ENCODE measurements around the gene OR6M1. TPM values are rescaled to one million over a fixed set of nuclear protein-coding genes. Genes with fewer than 3 reads are reported as not detected.

Gene OR6M1
- total RNA-seq, result not detected in 2 replicates

GRCh38 chr11:123806249-123806648, at the start of gene OR6M1:
TSS of gene OR6M1 (minus strand) at chr11:123806349. CDS start at chr11:123806349, 0 bp downstream.

Other genes with a start within 250 kb of the OR6M1 start
- 0.16 and 2.3 TPM in 2 replicates for gene SCN3B, start 151.7 kb downstream of the OR6M1 start, total RNA-seq
- gene ZNF202, start 64.7 kb downstream of the OR6M1 start, total RNA-seq, result 5.0 and 10.7 TPM in 2 replicates
- gene OR6X1, start 51.8 kb downstream of the OR6M1 start, total RNA-seq, result not detected in 2 replicates
- not detected in 2 replicates for gene TMEM225, start 79.3 kb upstream of the OR6M1 start, total RNA-seq
- gene OR8D4, start 95.8 kb upstream of the OR6M1 start, total RNA-seq, result not detected in 2 replicates
- gene OR4D5, start 133.3 kb upstream of the OR6M1 start, total RNA-seq, result not detected in 2 replicates
- not detected in 2 replicates for gene OR6T1, start 137.5 kb upstream of the OR6M1 start, total RNA-seq
- gene OR10S1, start 171.4 kb upstream of the OR6M1 start, total RNA-seq, result not detected in 2 replicates
- not detected in 2 replicates for gene OR10G6, start 188.8 kb upstream of the OR6M1 start, total RNA-seq
- gene OR10G4, start 206.6 kb upstream of the OR6M1 start, total RNA-seq, result not detected in 2 replicates
- not detected in 2 replicates for gene OR10G9, start 216.7 kb upstream of the OR6M1 start, total RNA-seq
- not detected in 2 replicates for gene OR10G8, start 220.4 kb upstream of the OR6M1 start, total RNA-seq
- gene OR10G7, start 235.0 kb upstream of the OR6M1 start, total RNA-seq, result not detected in 2 replicates